Bronchial epithelial cell (primary cell): ENCODE measurements around the gene TGM3. TPM values are rescaled to one million over a fixed set of nuclear protein-coding genes. Genes with fewer than 3 reads are reported as not detected.

Source experiments
- DNase-seq: peaks from one replicate; pipeline ENCODE4 v3.0.0-alpha.2; 2010; ENCODE audit warnings: low read depth
- FAIRE-seq: peaks from 2 replicates; lab custom pipeline; 2011; peaks lifted over from hg19 to GRCh38; lab: Jason Lieb, UNC
- H3K27me3 ChIP-seq: 2 replicates; pipeline ENCODE4 v1.5.1; 2011; ENCODE audit warnings: low read length; ENCODE audit not compliant: control insufficient read depth, insufficient read depth
- H3K36me3 ChIP-seq: 2 replicates; pipeline ENCODE4 v1.5.1; 2011; ENCODE audit warnings: low read length; ENCODE audit not compliant: control insufficient read depth, insufficient read depth
- H3K4me3 ChIP-seq: 2 replicates; pipeline ENCODE4 v1.5.1; 2011; ENCODE audit warnings: mild to moderate bottlenecking, low read depth, low read length, control low read depth
- CTCF ChIP-seq: IDR thresholded peaks from 2 replicates; pipeline ENCODE4 v1.5.1; 2011; ENCODE audit warnings: mild to moderate bottlenecking, moderate library complexity, low read length, control low read depth, inconsistent platforms; ENCODE audit not compliant: insufficient read depth, severe bottlenecking
- total RNA-seq: library from RNA; depleted of rRNA; stranded (reverse); fragments of >200 nt; gene quantifications from 2 replicates; pipeline ENCODE4 v1.2.1, GENCODE V29; 2014

The TGM3 gene
- total RNA-seq, 1 donor from 2014 or later = 11.8 TPM

- no peaks in the 10 kb centered on the region for H3K27me3 ChIP-seq
- FAIRE-seq = no peak
- H3K36me3 ChIP-seq = no peaks in the 10 kb centered on the region
- no peak for DNase-seq
- no peak for TF ChIP-seq CTCF
- H3K4me3 ChIP-seq = no peak overlapping the region
Measured at GRCh38 chr20:2363587-2363986, 67.8 kb downstream of the TGM3 start.

GRCh38 chr20:2364044-2364443 lies 68.2 kb downstream of the TGM3 start:
- FAIRE-seq = no peak
- peak; percentile 68 for DNase-seq
- Histone ChIP-seq H3K4me3 (no peak overlapping the region), H3K36me3 (no peaks in the 10 kb centered on the region), H3K27me3 (no peaks in the 10 kb centered on the region)
- TF ChIP-seq CTCF = no peak

- no peak for DNase-seq
- no peak for FAIRE-seq
- TF ChIP-seq CTCF = no peak
- Histone ChIP-seq H3K27me3 (no peaks in the 10 kb centered on the region), H3K4me3 (no peak overlapping the region), H3K36me3 (no peaks in the 10 kb centered on the region)
Measured at GRCh38 chr20:2365091-2365490, 69.3 kb downstream of the TGM3 start.

- DNase-seq = no peak
- no peak for FAIRE-seq
- H3K4me3 ChIP-seq = no peak overlapping the region
- H3K36me3 ChIP-seq = no peaks in the 10 kb centered on the region
- H3K27me3 ChIP-seq = no peaks in the 10 kb centered on the region
- no peak for TF ChIP-seq CTCF
Measured at GRCh38 chr20:2365666-2366065, 69.9 kb downstream of the TGM3 start.

GRCh38 chr20:2368621-2369020 lies 72.8 kb downstream of the TGM3 start:
- no peaks in the 10 kb centered on the region for H3K27me3 ChIP-seq
- FAIRE-seq (no peak), DNase-seq (no peak)
- H3K4me3 ChIP-seq = no peak overlapping the region
- H3K36me3 ChIP-seq = no peaks in the 10 kb centered on the region
- TF ChIP-seq CTCF = no peak

GRCh38 chr20:2373098-2373497 lies 77.3 kb downstream of the TGM3 start:
- H3K27me3 ChIP-seq = no peaks in the 10 kb centered on the region
- no peaks in the 10 kb centered on the region for H3K36me3 ChIP-seq
- DNase-seq = no peak
- no peak overlapping the region for H3K4me3 ChIP-seq
- TF ChIP-seq CTCF = no peak
- FAIRE-seq = no peak
